Body of pancreas (tissue), 4 donors: ENCODE results near the gene MYZAP. TPM values are rescaled to one million over a fixed set of nuclear protein-coding genes. Genes with fewer than 3 reads are reported as not detected.

Source experiments
- ATAC-seq: fragments of 150-250 bp; one replicate; pipeline ENCODE4 v1.9.1; 2016
- DNase-seq, 4 donors: peaks; one replicate each; pipeline ENCODE4 v3.0.0-alpha.2; 2019
- H3K27ac ChIP-seq, 4 donors: fragments of 200-600 bp; sonication (generic); 1 replicate in 3 of 4; 2 replicates in 1 of 4; pipeline versions ENCODE4 v1.5.1 to v1.6.1; 2016 to 2019; ENCODE audit warnings: mild to moderate bottlenecking in 1 of 4, mixed read lengths in 1 of 4, moderate library complexity in 1 of 4
- H3K27me3 ChIP-seq, 2 donors: fragments of 200-600 bp; sonication (generic); one replicate each; pipeline ENCODE4 v1.6.0; 2016; ENCODE audit warnings: mild to moderate bottlenecking in 1 of 2
- H3K36me3 ChIP-seq, 2 donors: fragments of 200-600 bp; sonication (generic); replicated peaks in 1 of 2; 2 replicates each; pipeline ENCODE4 v1.5.1; 2016; ENCODE audit warnings: low read depth in 2 of 2; ENCODE audit not compliant: insufficient read depth in 1 of 2
- H3K4me1 ChIP-seq: fragments of 200-600 bp; sonication (generic); one replicate; pipeline ENCODE4 v1.6.0; 2016
- H3K4me3 ChIP-seq, 2 donors: fragments of 200-600 bp; sonication (generic); 1 replicate in 1 of 2; 2 replicates in 1 of 2; pipeline ENCODE4 v1.5.1; 2016 to 2019
- H3K9me3 ChIP-seq, 3 donors: fragments of 200-600 bp; sonication (generic); 1 replicate in 2 of 3; 2 replicates in 1 of 3; pipeline ENCODE4 v1.5.1; 2016
- CTCF ChIP-seq, 7 experiments: fragments of 450-650 bp in 4 of 7; fragments of 200-600 bp in 3 of 7; sonication (generic) in 3 of 7; IDR thresholded peaks; one replicate each; pipeline ENCODE4 v1.5.1; 2016 to 2019; ENCODE audit warnings: antibody characterized with exemption in 7 of 7
- POLR2A ChIP-seq, 3 donors: fragments of 450-650 bp; IDR thresholded peaks; one replicate each; pipeline ENCODE4 v1.6.1; 2016; ENCODE audit warnings: antibody characterized with exemption in 3 of 3, mild to moderate bottlenecking in 2 of 3
- WGBS, 2 donors: methylation state at CpG; one replicate each; pipeline ENCODE4 v1.1.5; 2017; 5-methylcytosine and 5-hydroxymethylcytosine counted together
- intact Hi-C: fragments of 100-400 bp; cut with DNase I; formaldehyde crosslinking; loops from one replicate; pipeline ENCODE4 v1.15.1; 2023
- total RNA-seq, 2 donors: library from RNA; depleted of rRNA; stranded (reverse); fragments of >200 nt; gene quantifications; one replicate each; pipeline ENCODE4 v1.1.0, GENCODE V29; 2016

Gene MYZAP
- total RNA-seq, 2 donors from 2014 or later, result 10.9 to 16.3 TPM

- intact Hi-C loops, result loop anchor here (5.0 kb wide), 1 partner anchor 37 kb away; no protein-coding TSS in a partner anchor
- ATAC-seq, result no peak
- no peaks in the 10 kb centered on the region for H3K36me3 ChIP-seq
- TF ChIP-seq CTCF (IDR thresholded peaks at IDR 0.05) (no peak), POLR2A (IDR thresholded peaks at IDR 0.05) (no peak)
- no peaks in the 10 kb centered on the region for H3K27me3 ChIP-seq
- H3K4me3 ChIP-seq, result no peak overlapping the region
- peaks cover 84% of the 10 kb centered on the region for H3K4me1 ChIP-seq
- WGBS, 2 donors, result 43 to 60% methylated on average over 10 of the region's 10 CpGs
- no peak for DNase-seq
- no peaks in the 10 kb centered on the region for H3K9me3 ChIP-seq
- peak overlapping the region in 3 of 4 donors; percentile 82 to 91 (median 90) for H3K27ac ChIP-seq
Observed at GRCh38 chr15:57599296-57599810, 7.6 kb downstream of the MYZAP start.

GRCh38 chr15:57600197-57600596 is 8.5 kb downstream of the MYZAP start:
- peaks cover 84% of the 10 kb centered on the region for H3K4me1 ChIP-seq
- WGBS, 2 donors, result 26 to 50% methylated on average over 1 of the region's 1 CpG
- intact Hi-C loops, result no loop called here

GRCh38 chr15:57604507-57604906 is 12.8 kb downstream of the MYZAP start:
- 19 to 20% methylated on average over 10 of the region's 10 CpGs for WGBS, 2 donors
- no peaks in the 10 kb centered on the region for H3K27me3 ChIP-seq
- peak overlapping the region; percentile 87 to 92 (median 89) for H3K27ac ChIP-seq
- peak; percentile 86 to 95 (median 91) for DNase-seq
- H3K4me1 ChIP-seq, result peaks cover 79% of the 10 kb centered on the region
- no peaks in the 10 kb centered on the region for H3K9me3 ChIP-seq
- H3K36me3 ChIP-seq, result no peaks in the 10 kb centered on the region
- peak; percentile 83 for ATAC-seq
- H3K4me3 ChIP-seq, result no peak overlapping the region
- TF ChIP-seq CTCF (IDR thresholded peaks at IDR 0.05) (no peak), POLR2A (IDR thresholded peaks at IDR 0.05) (peak in 2 of 3 donors; percentile 54 to 71)
- intact Hi-C loops, result no loop called here

More at GRCh38 chr15:57600197-57600596, 8.5 kb downstream of the MYZAP start:
- Histone ChIP-seq H3K36me3 (no peaks in the 10 kb centered on the region), H3K9me3 (no peaks in the 10 kb centered on the region), H3K4me3 (no peak overlapping the region), H3K27me3 (no peaks in the 10 kb centered on the region), H3K27ac (peak overlapping the region in 3 of 4 donors; percentile 13 to 91 (median 90))
- DNase-seq, result no peak
- no peak for ATAC-seq
- TF ChIP-seq CTCF (IDR thresholded peaks at IDR 0.05) (no peak), POLR2A (IDR thresholded peaks at IDR 0.05) (no peak)

GRCh38 chr15:57605491-57605890 is 13.8 kb downstream of the MYZAP start:
- H3K36me3 ChIP-seq, result no peaks in the 10 kb centered on the region

More at GRCh38 chr15:57605491-57605890, 13.8 kb downstream of the MYZAP start:
- Histone ChIP-seq H3K27ac (peak overlapping the region in 3 of 4 donors; percentile 89 to 92 (median 89)), H3K27me3 (no peaks in the 10 kb centered on the region), H3K4me1 (peaks cover 79% of the 10 kb centered on the region), H3K9me3 (no peaks in the 10 kb centered on the region), H3K4me3 (no peak overlapping the region)
- ATAC-seq (no peak), DNase-seq (no peak)
- intact Hi-C loops, result no loop called here
- TF ChIP-seq CTCF (IDR thresholded peaks at IDR 0.05) (no peak), POLR2A (IDR thresholded peaks at IDR 0.05) (no peak)
- WGBS, 2 donors, result 19 to 23% methylated on average over 1 of the region's 1 CpG
